Measurements from ENCODE around the gene CCL13.

GRCh38 chr17:34397265-34397664 is 41.0 kb downstream of the CCL13 start:
- TF ChIP-seq POLR2AphosphoS5 (IDR thresholded peaks at IDR 0.05) (no peak), POLR2A (IDR thresholded peaks at IDR 0.05) (no peak)
- TF ChIP-seq, protein P1, sequence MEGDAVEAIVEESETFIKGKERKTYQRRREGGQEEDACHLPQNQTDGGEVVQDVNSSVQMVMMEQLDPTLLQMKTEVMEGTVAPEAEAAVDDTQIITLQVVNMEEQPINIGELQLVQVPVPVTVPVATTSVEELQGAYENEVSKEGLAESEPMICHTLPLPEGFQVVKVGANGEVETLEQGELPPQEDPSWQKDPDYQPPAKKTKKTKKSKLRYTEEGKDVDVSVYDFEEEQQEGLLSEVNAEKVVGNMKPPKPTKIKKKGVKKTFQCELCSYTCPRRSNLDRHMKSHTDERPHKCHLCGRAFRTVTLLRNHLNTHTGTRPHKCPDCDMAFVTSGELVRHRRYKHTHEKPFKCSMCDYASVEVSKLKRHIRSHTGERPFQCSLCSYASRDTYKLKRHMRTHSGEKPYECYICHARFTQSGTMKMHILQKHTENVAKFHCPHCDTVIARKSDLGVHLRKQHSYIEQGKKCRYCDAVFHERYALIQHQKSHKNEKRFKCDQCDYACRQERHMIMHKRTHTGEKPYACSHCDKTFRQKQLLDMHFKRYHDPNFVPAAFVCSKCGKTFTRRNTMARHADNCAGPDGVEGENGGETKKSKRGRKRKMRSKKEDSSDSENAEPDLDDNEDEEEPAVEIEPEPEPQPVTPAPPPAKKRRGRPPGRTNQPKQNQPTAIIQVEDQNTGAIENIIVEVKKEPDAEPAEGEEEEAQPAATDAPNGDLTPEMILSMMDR (IDR thresholded peaks at IDR 0.05) = no peak
